H1 (cell line): ENCODE results near the gene S100A6. TPM values are rescaled to one million over a fixed set of nuclear protein-coding genes. Genes with fewer than 3 reads are reported as not detected.

Source experiments
- CTCF ChIA-PET: fragments of 300-600 bp; sonication (Branson Sonifier 250); formaldehyde crosslinking; loops from one replicate; lab custom pipeline; 2021; ENCODE audit not compliant: partially characterized antibody; lab: Charles Lee
- POLR2A ChIA-PET: fragments of 300-600 bp; sonication (Branson Sonifier 250); formaldehyde crosslinking; loops from one replicate; lab custom pipeline; 2021; ENCODE audit warnings: inconsistent platforms; ENCODE audit not compliant: partially characterized antibody; lab: Charles Lee
- DNase-seq, 2 experiments: peaks; one replicate each; pipeline versions ENCODE4 v3.0.0 to v3.0.0-alpha.2; 2010 to 2022; ENCODE audit warnings: low spot score in 2 of 2, low read depth in 1 of 2, mixed read lengths in 1 of 2
- FAIRE-seq: peaks from 2 replicates; lab custom pipeline; 2011; peaks lifted over from hg19 to GRCh38; lab: Jason Lieb, UNC
- H2AFZ ChIP-seq: 2 replicates; pipeline ENCODE4 v1.8.1; 2012; ENCODE audit warnings: low read length, inconsistent platforms
- H2AK5ac ChIP-seq: 2 replicates; pipeline ENCODE4 v1.6.1; 2013; ENCODE audit warnings: low read depth, low read length
- H2BK120ac ChIP-seq: replicated peaks from 2 replicates; pipeline ENCODE3; 2013; ENCODE audit warnings: low read depth, low read length, inconsistent platforms
- H2BK12ac ChIP-seq: 2 replicates; pipeline ENCODE4 v1.6.1; 2013; ENCODE audit warnings: low read depth, low read length
- H2BK15ac ChIP-seq: 2 replicates; pipeline ENCODE4 v1.6.1; 2013; ENCODE audit warnings: low read length
- H2BK20ac ChIP-seq: 2 replicates; pipeline ENCODE4 v1.6.1; 2013; ENCODE audit warnings: low read length
- H2BK5ac ChIP-seq: 2 replicates; pipeline ENCODE4 v1.6.1; 2013; ENCODE audit warnings: low read depth, low read length
- H3K14ac ChIP-seq: 2 replicates; pipeline ENCODE4 v1.6.1; 2013; ENCODE audit warnings: inconsistent platforms; ENCODE audit not compliant: insufficient read length
- H3K18ac ChIP-seq: 2 replicates; pipeline ENCODE4 v1.6.1; 2013; ENCODE audit warnings: low read length; ENCODE audit errors: extremely low read depth
- H3K23ac ChIP-seq: 2 replicates; pipeline ENCODE4 v1.6.1; 2013; ENCODE audit warnings: inconsistent platforms; ENCODE audit not compliant: insufficient read length
- H3K23me2 ChIP-seq: 2 replicates; pipeline ENCODE4 v1.6.1; 2013; ENCODE audit warnings: low read depth, low read length
- H3K27ac ChIP-seq: 2 replicates; pipeline ENCODE4 v1.6.1; 2011; ENCODE audit warnings: low read depth, low read length, inconsistent platforms
- H3K27me3 ChIP-seq, 4 experiments: replicated peaks in 1 of 4; 1 replicate in 1 of 4; 2 replicates in 3 of 4; pipeline versions ENCODE4 v1.6.1 to v1.8.1; 2011 to 2013; ENCODE audit warnings: low read length in 3 of 4, mild to moderate bottlenecking in 3 of 4, inconsistent platforms in 2 of 4, mixed read lengths in 2 of 4, moderate library complexity in 1 of 4; ENCODE audit not compliant: control insufficient read depth in 3 of 4, insufficient read depth in 3 of 4; ENCODE audit errors: extremely low read depth in 1 of 4
- H3K36me3 ChIP-seq, 4 experiments: 2 replicates each; pipeline versions ENCODE4 v1.6.1 to v1.8.1; 2011 to 2013; ENCODE audit warnings: mild to moderate bottlenecking in 4 of 4, low read length in 3 of 4, moderate library complexity in 2 of 4, control low read depth in 1 of 4, inconsistent platforms in 1 of 4; ENCODE audit not compliant: insufficient read depth in 4 of 4, control insufficient read depth in 2 of 4
- H3K4ac ChIP-seq: replicated peaks from 2 replicates; pipeline ENCODE3; 2013; ENCODE audit warnings: low read length, low read depth, mixed read lengths, inconsistent platforms; ENCODE audit not compliant: insufficient read length
- H3K4me1 ChIP-seq, 4 experiments: replicated peaks in 1 of 4; 1 replicate in 1 of 4; 2 replicates in 3 of 4; pipeline versions ENCODE4 v1.6.1 to v1.8.1; 2011 to 2013; ENCODE audit warnings: low read length in 3 of 4, inconsistent platforms in 2 of 4, mixed read lengths in 1 of 4; ENCODE audit not compliant: insufficient read depth in 4 of 4, control insufficient read depth in 3 of 4
- H3K4me2 ChIP-seq, 2 experiments: 2 replicates each; pipeline versions ENCODE4 v1.6.1 to v1.8.1; 2011 to 2013; ENCODE audit warnings: low read depth in 2 of 2, low read length in 2 of 2, control low read depth in 1 of 2, inconsistent platforms in 1 of 2, mild to moderate bottlenecking in 1 of 2; ENCODE audit not compliant: insufficient read depth in 1 of 2
- H3K4me3 ChIP-seq, 4 experiments: fragments of 200-600, 300-600 bp in 1 of 4; sonication (generic), shearing (Covaris generic), sonication (Bioruptor Twin) in 1 of 4; 2 replicates each; pipeline versions ENCODE4 v1.5.1 to v1.8.1; 2011 to 2016; ENCODE audit warnings: low read length in 4 of 4, low read depth in 3 of 4, control low read depth in 2 of 4, inconsistent platforms in 2 of 4, mild to moderate bottlenecking in 2 of 4, mixed read lengths in 1 of 4, moderate library complexity in 1 of 4; ENCODE audit not compliant: insufficient read depth in 2 of 4; ENCODE audit errors: extremely low read depth in 1 of 4
- H3K56ac ChIP-seq: replicated peaks from 2 replicates; pipeline ENCODE3; 2013; ENCODE audit warnings: low read depth, mild to moderate bottlenecking, mixed read lengths, low read length, inconsistent platforms; ENCODE audit not compliant: insufficient read length
- H3K79me1 ChIP-seq: 2 replicates; pipeline ENCODE4 v1.6.1; 2013; ENCODE audit warnings: low read depth, low read length, control low read depth
- H3K79me2 ChIP-seq, 2 experiments: 2 replicates each; pipeline versions ENCODE4 v1.6.1 to v1.8.1; 2012 to 2013; ENCODE audit warnings: low read length in 2 of 2, mild to moderate bottlenecking in 2 of 2, inconsistent platforms in 1 of 2; ENCODE audit not compliant: insufficient read depth in 2 of 2, control insufficient read depth in 1 of 2
- H3K9ac ChIP-seq, 4 experiments: replicated peaks in 1 of 4; 1 replicate in 1 of 4; 2 replicates in 3 of 4; pipeline versions ENCODE4 v1.6.1 to v1.8.1; 2011 to 2013; ENCODE audit warnings: low read depth in 3 of 4, low read length in 3 of 4, control low read depth in 2 of 4, mild to moderate bottlenecking in 2 of 4, moderate library complexity in 2 of 4, inconsistent platforms in 1 of 4; ENCODE audit errors: extremely low read depth in 1 of 4
- H3K9me3 ChIP-seq, 2 experiments: 2 replicates each; pipeline versions ENCODE4 v1.6.1 to v1.8.1; 2012 to 2013; ENCODE audit warnings: mild to moderate bottlenecking in 2 of 2, moderate library complexity in 2 of 2, control low read depth in 1 of 2, inconsistent platforms in 1 of 2, low read depth in 1 of 2, low read length in 1 of 2, mixed read lengths in 1 of 2; ENCODE audit not compliant: insufficient read depth in 2 of 2
- H4K20me1 ChIP-seq, 2 experiments: replicated peaks in 1 of 2; 2 replicates each; pipeline versions ENCODE3 to v1.8.1; 2011 to 2013; ENCODE audit warnings: inconsistent platforms in 2 of 2, low read length in 2 of 2, mild to moderate bottlenecking in 1 of 2; ENCODE audit not compliant: insufficient read depth in 2 of 2, control insufficient read depth in 1 of 2
- H4K5ac ChIP-seq: 2 replicates; pipeline ENCODE4 v1.6.1; 2013; ENCODE audit warnings: low read length, low read depth, mixed read lengths, inconsistent platforms; ENCODE audit not compliant: insufficient read length
- H4K8ac ChIP-seq: 2 replicates; pipeline ENCODE4 v1.8.0; 2013; ENCODE audit warnings: mild to moderate bottlenecking, moderate library complexity, low read length, inconsistent platforms; ENCODE audit not compliant: insufficient read depth; ENCODE audit errors: extremely low read depth
- H4K91ac ChIP-seq: replicated peaks from 2 replicates; pipeline ENCODE3; 2013; ENCODE audit warnings: low read length, mixed read lengths, inconsistent platforms; ENCODE audit not compliant: insufficient read length
- BACH1 ChIP-seq: IDR thresholded peaks from 2 replicates; pipeline ENCODE4 v1.6.1; 2012; ENCODE audit warnings: low read length, improper control_type of control experiment
- CHD1 ChIP-seq: IDR thresholded peaks from 2 replicates; pipeline ENCODE4 v1.6.1; 2012; ENCODE audit warnings: low read depth, low read length, improper control_type of control experiment
- CHD2 ChIP-seq: IDR thresholded peaks from 2 replicates; pipeline ENCODE4 v1.6.1; 2012; ENCODE audit warnings: low read length, improper control_type of control experiment
- EP300 ChIP-seq, 2 experiments: IDR thresholded peaks; 1 replicate in 1 of 2; 2 replicates in 1 of 2; pipeline ENCODE4 v1.6.1; 2011 to 2012; ENCODE audit warnings: low read depth in 2 of 2, low read length in 2 of 2, mild to moderate bottlenecking in 2 of 2, borderline replicate concordance in 1 of 2, inconsistent platforms in 1 of 2, moderate library complexity in 1 of 2
- EZH2 ChIP-seq: fragments of 200-600 bp; sonication (generic); IDR thresholded peaks from 2 replicates; pipeline ENCODE4 v1.7.1; 2012; ENCODE audit warnings: low read depth, mild to moderate bottlenecking, moderate library complexity, low read length, inconsistent platforms; ENCODE audit not compliant: severe bottlenecking
- FOSL1 ChIP-seq: IDR thresholded peaks from 2 replicates; pipeline ENCODE4 v1.6.1; 2011; ENCODE audit warnings: mild to moderate bottlenecking, low read depth, low read length, moderate library complexity; ENCODE audit not compliant: insufficient read depth
- MAFK ChIP-seq: IDR thresholded peaks from 2 replicates; pipeline ENCODE4 v1.6.1; 2012; ENCODE audit warnings: low read depth, mild to moderate bottlenecking, improper control_type of control experiment, low read length
- POLR2AphosphoS5 ChIP-seq: IDR thresholded peaks from 2 replicates; pipeline ENCODE4 v1.6.1; 2011; ENCODE audit warnings: low read depth, low read length
- SUZ12 ChIP-seq: fragments of 200-600 bp; sonication (generic); IDR thresholded peaks from 2 replicates; pipeline ENCODE4 v1.6.1; 2012; ENCODE audit warnings: mild to moderate bottlenecking, inconsistent platforms, low read length, moderate library complexity, mixed read lengths
- YY1 ChIP-seq: IDR thresholded peaks from 2 replicates; pipeline ENCODE4 v1.6.1; 2011; ENCODE audit warnings: low read depth, mild to moderate bottlenecking, low read length
- WGBS, 2 experiments: shearing (Covaris generic) in 1 of 2; methylation state at CpG; one replicate each; pipeline versions ENCODE4 v1.1.6 to v1.1.7; 2013 to 2015; ENCODE audit warnings: low lambda C conversion rate in 2 of 2, mixed read lengths in 2 of 2, inconsistent platforms in 1 of 2, low coverage in 1 of 2, missing lambda C conversion rate in 1 of 2; ENCODE audit not compliant: insufficient replicate concordance in 2 of 2, insufficient coverage in 1 of 2, insufficient read length in 1 of 2; ENCODE audit errors: extremely low coverage in 1 of 2, missing lambda C conversion rate in 1 of 2; 5-methylcytosine and 5-hydroxymethylcytosine counted together
- polyA plus RNA-seq, 7 experiments: library from polyadenylated mRNA; depleted of rRNA in 3 of 7; stranded (reverse) in 5 of 7; unstranded in 2 of 7; fragments of >200 nt in 5 of 7; fragments of 200-250 nt in 2 of 7; gene quantifications; 1 replicate in 5 of 7; 2 replicates in 1 of 7; 4 replicates in 1 of 7; pipeline versions ENCODE4 v1.2.1 to v1.2.3, GENCODE V29; 2011 to 2013; ENCODE audit warnings: missing spikeins in 2 of 7, mixed read lengths in 2 of 7
- total RNA-seq: library from RNA; stranded (reverse); fragmentation: NEBNext Ultra II Directional; extraction: Animal tissue kit (Norgen Biotek cat#: 25700); gene quantifications from 2 replicates; pipeline ENCODE4 v1.2.1, GENCODE V29; 2021
- TF ChIP-seq, protein P1 (sequence below), 3 experiments: IDR thresholded peaks; 1 replicate in 2 of 3; 2 replicates in 1 of 3; pipeline versions ENCODE4 v1.5.1 to v1.6.1; 2011; ENCODE audit warnings: low read length in 3 of 3, mild to moderate bottlenecking in 3 of 3, inconsistent platforms in 2 of 3, low read depth in 1 of 3, moderate library complexity in 1 of 3; ENCODE audit not compliant: insufficient read depth in 1 of 3; ENCODE audit errors: control extremely low read depth in 1 of 3

Gene S100A6
- total and polyA plus RNA-seq, 2 of the 8 experiments (the other 6 are each of a cell fraction or from before 2014, with no cell fraction given), result 11.1 to 63.0 TPM

DNA sequence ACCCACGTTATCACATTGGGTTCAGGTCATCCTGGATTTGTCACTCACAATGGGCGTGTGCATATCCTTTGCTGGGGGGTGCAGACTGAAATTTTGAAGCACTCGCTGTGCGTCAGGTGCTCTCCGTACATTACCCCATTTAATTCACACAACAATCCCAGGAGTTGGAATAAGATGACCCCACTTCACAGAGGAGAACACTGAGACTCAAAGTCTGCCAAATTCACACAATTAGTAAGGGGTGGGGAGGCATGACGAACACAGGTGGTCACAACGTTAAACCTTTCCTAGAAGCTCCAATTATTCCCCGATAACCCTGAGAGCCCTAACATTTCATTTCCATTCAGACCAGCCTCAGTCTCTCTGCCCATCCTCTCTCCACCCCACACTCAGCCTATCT lies 33.7 kb upstream of the S100A6 start:
- DNase-seq, result no peak
- H3K4ac ChIP-seq, result no peak overlapping the region
- no peak overlapping the region for H3K23ac ChIP-seq
- 0 out of 2 replicates have a peak overlapping the region, but pooled peaks have one; percentile 55 for H2BK12ac ChIP-seq
- H3K4me1 ChIP-seq, result peaks cover 11 to 26% (median 20%) of the 10 kb centered on the region in 4 experiments
- 94% methylated on average over 8 of the region's 8 CpGs; no CpG with 5 or more reads in 1 of the 2 experiments for WGBS, 2 experiments
- H3K56ac ChIP-seq, result no peak overlapping the region
- H2BK5ac ChIP-seq, result no peak overlapping the region
- H3K27ac ChIP-seq, result no peak overlapping the region
- H3K79me2 ChIP-seq, result no peaks in the 10 kb centered on the region
- H4K5ac ChIP-seq, result no peak overlapping the region
- no peak overlapping the region for H2AK5ac ChIP-seq
- H3K14ac ChIP-seq, result no peak overlapping the region
- H2AFZ ChIP-seq, result no peak overlapping the region
- POLR2A ChIA-PET, result interaction anchor here (0.9 to 1.3 kb wide), 5 partner anchors 29 to 398 kb away, joined by 3 to 4 read pairs (median 3); partner anchors contain the start of genes CHTOP, CREB3L4 and S100A13
- FAIRE-seq, result no peak
- no peak overlapping the region for H4K8ac ChIP-seq
- peaks cover 0 to 1% of the 10 kb centered on the region in 2 experiments; a peak in 1 of 4 replicates for H3K9me3 ChIP-seq
- CTCF ChIA-PET, result interaction anchor here (0.7 to 7.5 kb wide), 17 partner anchors 8 to 214 kb away, joined by 3 to 224 read pairs (median 8); partner anchors contain the start of genes S100A1, S100A13, S100A14 and S100A16
- H4K20me1 ChIP-seq, result no peaks in the 10 kb centered on the region
- H3K4me2 ChIP-seq, result no peak overlapping the region
- H3K36me3 ChIP-seq, result no peaks in the 10 kb centered on the region
- no peaks in the 10 kb centered on the region for H3K79me1 ChIP-seq
- no peak overlapping the region for H2BK15ac ChIP-seq
- no peak overlapping the region for H2BK20ac ChIP-seq
- no peak overlapping the region for H2BK120ac ChIP-seq
- H3K27me3 ChIP-seq, result 0 out of 7 replicates have a peak, but pooled peaks cover 0 to 4% (median 0%) of the 10 kb centered on the region in 4 experiments
- H3K4me3 ChIP-seq, result no peak overlapping the region
- H3K18ac ChIP-seq, result no peak overlapping the region
- H3K23me2 ChIP-seq, result peaks cover 2% of the 10 kb centered on the region
- no peak overlapping the region for H3K9ac ChIP-seq
- no peak overlapping the region for H4K91ac ChIP-seq
- TF ChIP-seq MAFK, result no peak
- TF ChIP-seq YY1, result no peak
- TF ChIP-seq, protein P1, sequence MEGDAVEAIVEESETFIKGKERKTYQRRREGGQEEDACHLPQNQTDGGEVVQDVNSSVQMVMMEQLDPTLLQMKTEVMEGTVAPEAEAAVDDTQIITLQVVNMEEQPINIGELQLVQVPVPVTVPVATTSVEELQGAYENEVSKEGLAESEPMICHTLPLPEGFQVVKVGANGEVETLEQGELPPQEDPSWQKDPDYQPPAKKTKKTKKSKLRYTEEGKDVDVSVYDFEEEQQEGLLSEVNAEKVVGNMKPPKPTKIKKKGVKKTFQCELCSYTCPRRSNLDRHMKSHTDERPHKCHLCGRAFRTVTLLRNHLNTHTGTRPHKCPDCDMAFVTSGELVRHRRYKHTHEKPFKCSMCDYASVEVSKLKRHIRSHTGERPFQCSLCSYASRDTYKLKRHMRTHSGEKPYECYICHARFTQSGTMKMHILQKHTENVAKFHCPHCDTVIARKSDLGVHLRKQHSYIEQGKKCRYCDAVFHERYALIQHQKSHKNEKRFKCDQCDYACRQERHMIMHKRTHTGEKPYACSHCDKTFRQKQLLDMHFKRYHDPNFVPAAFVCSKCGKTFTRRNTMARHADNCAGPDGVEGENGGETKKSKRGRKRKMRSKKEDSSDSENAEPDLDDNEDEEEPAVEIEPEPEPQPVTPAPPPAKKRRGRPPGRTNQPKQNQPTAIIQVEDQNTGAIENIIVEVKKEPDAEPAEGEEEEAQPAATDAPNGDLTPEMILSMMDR (IDR thresholded peaks at IDR 0.05; ENCODE audit: control extremely low read depth in 1 of 3, insufficient read depth in 1 of 3, low read depth in 1 of 3, low read length in 3 of 3), result no peak
- TF ChIP-seq EZH2, result no peak
- no peak for TF ChIP-seq CHD2
- no peak for TF ChIP-seq SUZ12
- no peak for TF ChIP-seq EP300 (IDR thresholded peaks at IDR 0.05; ENCODE audit: borderline replicate concordance in 1 of 2, low read depth in 2 of 2, low read length in 2 of 2)
- no peak for TF ChIP-seq FOSL1
- no peak for TF ChIP-seq BACH1
- TF ChIP-seq CHD1, result no peak
- TF ChIP-seq POLR2AphosphoS5, result no peak
